ENCODE results near the gene CHRD. TPM values are rescaled to one million over a fixed set of nuclear protein-coding genes. Genes with fewer than 3 reads are reported as not detected.
A peak's percentile ranks its signal among the peaks of the same experiment; 100 is the strongest.

Gene CHRD
- total and polyA plus RNA-seq, 9 of the 15 experiments (the other 6 are each of a cell fraction or from before 2014, with no cell fraction given): 0.11 to 1.3 (median 0.59) TPM; not detected in 3

- no peak for TF ChIP-seq ZBTB43 (CRISPR knock-in tag; IDR thresholded peaks at IDR 0.05)
- TF ChIP-seq RBM17 (IDR thresholded peaks at IDR 0.05; ENCODE audit: borderline replicate concordance, low read depth, low read length): no peak
- TF ChIP-seq ZNF449 (CRISPR knock-in tag; IDR thresholded peaks at IDR 0.05): no peak
- peak in 1 of 2 experiments; percentile 54; a peak in 1 of 4 replicates for TF ChIP-seq TEAD1 (CRISPR knock-in tag; IDR thresholded peaks at IDR 0.05)
- no peak for TF ChIP-seq PTTG1 (tag; IDR thresholded peaks at IDR 0.05; ENCODE audit: low read depth)
- TF ChIP-seq PHF21A (IDR thresholded peaks at IDR 0.05; ENCODE audit: borderline replicate concordance, low read depth): no peak
- TF ChIP-seq ZNF592 (IDR thresholded peaks at IDR 0.05): peak; percentile 49; the same call in 1 of the 2 replicates
- no peak for TF ChIP-seq SMAD2 (IDR thresholded peaks at IDR 0.05; ENCODE audit: low read depth, low read length)
- no peak for TF ChIP-seq ZNF79 (CRISPR knock-in tag; IDR thresholded peaks at IDR 0.05; ENCODE audit: low read depth)
- TF ChIP-seq AFF4 (CRISPR knock-in tag; IDR thresholded peaks at IDR 0.05): peak; percentile 10; the same call in 1 of the 2 replicates
- TF ChIP-seq SAFB2 (IDR thresholded peaks at IDR 0.05; ENCODE audit: borderline replicate concordance, low read depth, low read length, severe bottlenecking): no peak
- TF ChIP-seq ZNF224 (CRISPR knock-in tag; IDR thresholded peaks at IDR 0.05): no peak
- TF ChIP-seq EP400 (IDR thresholded peaks at IDR 0.05): peak; percentile 89
- TF ChIP-seq NCOA4 (IDR thresholded peaks at IDR 0.05; ENCODE audit: partially characterized antibody): no peak
- no peak for TF ChIP-seq ZNF830 (CRISPR knock-in tag; IDR thresholded peaks at IDR 0.05)
- no peak; the same call in 1 of the 2 replicates for TF ChIP-seq SMAD3 (CRISPR knock-in tag; conservative IDR thresholded peaks at IDR 0.05)
Observed at GRCh38 chr3:184362668-184363546, 16.9 kb upstream of the CHRD start (continued).

Measured in K562 (cell line).